Osteoblast (primary cell): ENCODE results near the gene NRSN2. TPM values are rescaled to one million over a fixed set of nuclear protein-coding genes. Genes with fewer than 3 reads are reported as not detected.
A peak's percentile ranks its signal among the peaks of the same experiment; 100 is the strongest.

Experiments
- DNase-seq: peaks from one replicate; pipeline ENCODE4 v3.0.0; 2011; ENCODE audit warnings: low spot score, mixed read lengths; ENCODE audit not compliant: insufficient read length; ENCODE audit errors: missing footprints
- H2AFZ ChIP-seq: 2 replicates; pipeline ENCODE4 v1.6.0; 2011; ENCODE audit warnings: mild to moderate bottlenecking, low read length
- H3K27ac ChIP-seq: 2 replicates; pipeline ENCODE4 v1.5.1; 2011; ENCODE audit warnings: mild to moderate bottlenecking, low read depth, low read length, moderate library complexity
- H3K27me3 ChIP-seq: 2 replicates; pipeline ENCODE4 v1.6.0; 2012; ENCODE audit warnings: mild to moderate bottlenecking, control low read depth, inconsistent platforms, low read length, moderate library complexity; ENCODE audit not compliant: insufficient read depth
- H3K36me3 ChIP-seq: 2 replicates; pipeline ENCODE4 v1.5.1; 2011; ENCODE audit warnings: mild to moderate bottlenecking, low read length, control low read depth, moderate library complexity; ENCODE audit not compliant: insufficient read depth
- H3K4me1 ChIP-seq: 2 replicates; pipeline ENCODE4 v1.5.1; 2011; ENCODE audit warnings: mild to moderate bottlenecking, low read length, control low read depth, moderate library complexity; ENCODE audit not compliant: insufficient read depth
- H3K4me2 ChIP-seq: 2 replicates; pipeline ENCODE4 v1.6.0; 2011; ENCODE audit warnings: mild to moderate bottlenecking, low read length; ENCODE audit not compliant: insufficient read depth
- H3K4me3 ChIP-seq: fragments of 200-600 bp; sonication (generic); 3 replicates; pipeline ENCODE4 v1.5.1; 2012; ENCODE audit warnings: mild to moderate bottlenecking, low read length, inconsistent platforms; ENCODE audit not compliant: insufficient read depth
- H3K79me2 ChIP-seq: 2 replicates; pipeline ENCODE4 v1.6.0; 2012; ENCODE audit warnings: mild to moderate bottlenecking, low read length, control low read depth, inconsistent platforms; ENCODE audit not compliant: insufficient read depth
- H3K9me3 ChIP-seq: 2 replicates; pipeline ENCODE4 v1.5.1; 2011; ENCODE audit warnings: low read depth, low read length, control low read depth
- H4K20me1 ChIP-seq: 2 replicates; pipeline ENCODE4 v1.6.0; 2012; ENCODE audit warnings: mild to moderate bottlenecking, low read length, control low read depth; ENCODE audit not compliant: insufficient read depth
- total RNA-seq: library from RNA; depleted of rRNA; stranded (reverse); fragments of >200 nt; gene quantifications from 2 replicates; pipeline ENCODE4 v1.2.3, GENCODE V29; 2012
- TF ChIP-seq, protein P1 (sequence below): IDR thresholded peaks from 2 replicates; pipeline ENCODE4 v1.5.1; 2011; ENCODE audit warnings: mild to moderate bottlenecking, low read depth, low read length, moderate library complexity; ENCODE audit errors: extremely low read depth

The NRSN2 gene, protein sequence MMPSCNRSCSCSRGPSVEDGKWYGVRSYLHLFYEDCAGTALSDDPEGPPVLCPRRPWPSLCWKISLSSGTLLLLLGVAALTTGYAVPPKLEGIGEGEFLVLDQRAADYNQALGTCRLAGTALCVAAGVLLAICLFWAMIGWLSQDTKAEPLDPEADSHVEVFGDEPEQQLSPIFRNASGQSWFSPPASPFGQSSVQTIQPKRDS
- total RNA-seq: 39.5 and 49.6 TPM in 2 replicates

DNA sequence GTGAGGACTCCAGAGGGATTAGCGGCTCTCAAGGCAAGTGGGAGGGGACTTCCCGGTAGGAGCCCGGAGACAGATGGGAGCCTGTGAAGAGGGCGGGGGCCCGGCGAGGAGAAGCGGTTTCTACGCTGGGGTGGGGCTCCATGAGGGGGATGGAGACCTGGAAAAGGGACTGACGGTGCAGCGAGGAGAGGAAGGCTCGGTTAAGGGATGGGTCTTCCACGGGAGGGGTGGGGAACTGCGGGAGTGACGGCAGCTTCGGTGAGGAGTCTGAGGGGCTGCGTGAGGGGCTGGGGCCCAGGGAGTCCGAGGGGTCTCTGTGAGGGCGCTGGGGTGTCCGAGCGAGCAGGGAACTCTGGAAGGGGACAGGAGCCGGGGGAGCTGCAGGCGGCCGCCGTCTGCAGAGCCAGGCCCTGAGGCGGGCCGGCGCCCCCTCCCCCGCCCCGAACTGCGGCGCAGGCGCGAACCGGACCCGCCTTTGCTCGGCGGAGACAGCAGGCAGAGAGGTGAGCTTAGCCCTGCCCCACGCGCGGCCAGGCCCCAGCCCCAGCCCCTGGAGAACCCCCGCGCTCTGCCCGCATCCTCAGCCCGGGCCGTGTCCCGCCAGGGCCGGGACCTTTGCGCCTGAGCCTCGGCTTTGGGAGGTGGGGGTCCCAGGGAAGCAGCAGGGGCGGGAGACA is at the start of gene NRSN2:
NRSN2 (plus strand) TSS at position 472 of the 677 bp plus-strand sequence. CDS start 2,533 bp downstream, outside the sequence.
- H3K27ac ChIP-seq: peak within 1 kb of the TSS; percentile 69
- peaks cover 19% of the 10 kb centered on the region for H3K36me3 ChIP-seq
- peaks cover 6% of the 10 kb centered on the region for H3K9me3 ChIP-seq
- H3K27me3 ChIP-seq: no peaks in the 10 kb centered on the region
- peak within 1 kb of the TSS; percentile 94 for H2AFZ ChIP-seq
- H3K4me3 ChIP-seq: peak within 1 kb of the TSS; percentile 86
- TF ChIP-seq, protein P1, sequence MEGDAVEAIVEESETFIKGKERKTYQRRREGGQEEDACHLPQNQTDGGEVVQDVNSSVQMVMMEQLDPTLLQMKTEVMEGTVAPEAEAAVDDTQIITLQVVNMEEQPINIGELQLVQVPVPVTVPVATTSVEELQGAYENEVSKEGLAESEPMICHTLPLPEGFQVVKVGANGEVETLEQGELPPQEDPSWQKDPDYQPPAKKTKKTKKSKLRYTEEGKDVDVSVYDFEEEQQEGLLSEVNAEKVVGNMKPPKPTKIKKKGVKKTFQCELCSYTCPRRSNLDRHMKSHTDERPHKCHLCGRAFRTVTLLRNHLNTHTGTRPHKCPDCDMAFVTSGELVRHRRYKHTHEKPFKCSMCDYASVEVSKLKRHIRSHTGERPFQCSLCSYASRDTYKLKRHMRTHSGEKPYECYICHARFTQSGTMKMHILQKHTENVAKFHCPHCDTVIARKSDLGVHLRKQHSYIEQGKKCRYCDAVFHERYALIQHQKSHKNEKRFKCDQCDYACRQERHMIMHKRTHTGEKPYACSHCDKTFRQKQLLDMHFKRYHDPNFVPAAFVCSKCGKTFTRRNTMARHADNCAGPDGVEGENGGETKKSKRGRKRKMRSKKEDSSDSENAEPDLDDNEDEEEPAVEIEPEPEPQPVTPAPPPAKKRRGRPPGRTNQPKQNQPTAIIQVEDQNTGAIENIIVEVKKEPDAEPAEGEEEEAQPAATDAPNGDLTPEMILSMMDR: no peak
- H3K4me2 ChIP-seq: peak within 1 kb of the TSS; percentile 84
- H3K79me2 ChIP-seq: no peaks in the 10 kb centered on the region
- peaks cover 2% of the 10 kb centered on the region for H4K20me1 ChIP-seq
- peaks cover 12% of the 10 kb centered on the region for H3K4me1 ChIP-seq
- peak; percentile 97 for DNase-seq

DNA sequence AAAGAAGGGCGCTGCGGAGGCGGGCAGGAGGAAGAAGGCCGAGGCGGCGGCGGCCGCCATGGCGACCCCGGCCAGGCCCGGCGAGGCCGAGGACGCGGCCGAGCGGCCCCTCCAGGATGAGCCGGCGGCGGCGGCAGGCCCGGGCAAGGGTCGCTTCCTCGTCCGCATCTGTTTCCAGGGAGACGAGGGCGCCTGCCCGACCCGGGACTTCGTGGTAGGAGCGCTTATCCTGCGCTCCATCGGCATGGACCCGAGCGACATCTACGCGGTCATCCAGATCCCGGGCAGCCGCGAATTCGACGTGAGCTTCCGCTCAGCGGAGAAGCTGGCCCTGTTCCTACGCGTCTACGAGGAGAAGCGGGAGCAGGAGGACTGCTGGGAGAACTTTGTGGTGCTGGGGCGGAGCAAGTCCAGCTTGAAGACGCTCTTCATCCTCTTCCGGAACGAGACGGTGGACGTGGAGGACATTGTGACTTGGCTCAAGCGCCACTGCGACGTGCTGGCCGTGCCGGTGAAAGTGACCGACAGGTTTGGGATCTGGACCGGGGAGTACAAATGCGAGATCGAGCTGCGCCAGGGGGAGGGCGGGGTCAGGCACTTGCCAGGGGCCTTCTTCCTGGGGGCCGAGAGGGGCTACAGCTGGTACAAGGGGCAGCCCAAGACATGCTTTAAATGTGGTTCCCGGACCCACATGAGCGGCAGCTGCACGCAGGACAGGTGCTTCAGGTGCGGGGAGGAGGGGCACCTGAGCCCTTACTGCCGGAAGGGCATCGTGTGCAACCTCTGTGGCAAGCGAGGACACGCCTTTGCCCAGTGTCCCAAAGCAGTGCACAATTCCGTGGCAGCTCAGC is 48.8 kb upstream of the NRSN2 start:
- H3K79me2 ChIP-seq: peaks cover 46% of the 10 kb centered on the region
- peak; percentile 96 for DNase-seq
- no peaks in the 10 kb centered on the region for H3K27me3 ChIP-seq
- peak overlapping the region; percentile 86 for H2AFZ ChIP-seq
- H3K4me2 ChIP-seq: peak overlapping the region; percentile 95
- H3K36me3 ChIP-seq: no peaks in the 10 kb centered on the region
- no peaks in the 10 kb centered on the region for H3K9me3 ChIP-seq
- H3K4me1 ChIP-seq: peaks cover 21% of the 10 kb centered on the region
- peak overlapping the region; percentile 99 for H3K4me3 ChIP-seq
- H4K20me1 ChIP-seq: peaks cover 34% of the 10 kb centered on the region
- peak overlapping the region; percentile 86 for H3K27ac ChIP-seq
- TF ChIP-seq, protein P1: no peak

DNA sequence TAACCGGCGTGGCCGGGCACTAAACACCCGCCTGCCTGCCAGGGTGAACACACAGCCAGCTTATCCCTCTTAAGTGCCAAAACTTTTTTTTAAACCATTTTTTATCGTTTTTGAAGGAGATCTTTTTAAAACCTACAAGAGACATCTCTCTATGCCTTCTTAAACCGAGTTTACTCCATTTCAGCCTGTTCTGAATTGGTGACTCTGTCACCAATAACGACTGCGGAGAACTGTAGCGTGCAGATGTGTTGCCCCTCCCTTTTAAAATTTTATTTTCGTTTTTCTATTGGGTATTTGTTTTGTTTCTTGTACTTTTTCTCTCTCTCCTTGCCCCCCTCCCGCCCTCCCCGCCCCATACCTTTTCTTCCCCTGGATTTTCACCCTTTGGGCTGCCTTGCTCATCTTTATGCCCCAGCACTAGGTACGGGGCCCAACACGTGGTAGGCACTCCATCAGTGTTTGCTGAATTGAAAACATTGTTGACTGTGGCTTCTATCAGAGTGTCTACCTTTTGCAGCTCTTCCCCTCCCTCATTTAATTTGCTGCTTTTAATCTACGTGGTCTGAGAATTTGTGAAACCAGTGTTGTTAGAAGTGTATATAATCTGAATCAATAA is 48.0 kb upstream of the NRSN2 start:
- TF ChIP-seq, protein P1: no peak
- Histone ChIP-seq H4K20me1 (peaks cover 34% of the 10 kb centered on the region), H3K9me3 (no peaks in the 10 kb centered on the region), H3K27me3 (no peaks in the 10 kb centered on the region), H3K4me1 (peaks cover 21% of the 10 kb centered on the region), H2AFZ (no peak overlapping the region), H3K79me2 (peaks cover 46% of the 10 kb centered on the region), H3K27ac (peak overlapping the region; percentile 86), H3K4me2 (peak overlapping the region; percentile 95), H3K36me3 (no peaks in the 10 kb centered on the region), H3K4me3 (peak overlapping the region; percentile 99)
- DNase-seq: peak; percentile 58
